Measurements from ENCODE around the gene AFP. TPM values are rescaled to one million over a fixed set of nuclear protein-coding genes. Genes with fewer than 3 reads are reported as not detected.

The AFP gene
- total RNA-seq, 1 donor from 2014 or later, result 166 TPM

DNA sequence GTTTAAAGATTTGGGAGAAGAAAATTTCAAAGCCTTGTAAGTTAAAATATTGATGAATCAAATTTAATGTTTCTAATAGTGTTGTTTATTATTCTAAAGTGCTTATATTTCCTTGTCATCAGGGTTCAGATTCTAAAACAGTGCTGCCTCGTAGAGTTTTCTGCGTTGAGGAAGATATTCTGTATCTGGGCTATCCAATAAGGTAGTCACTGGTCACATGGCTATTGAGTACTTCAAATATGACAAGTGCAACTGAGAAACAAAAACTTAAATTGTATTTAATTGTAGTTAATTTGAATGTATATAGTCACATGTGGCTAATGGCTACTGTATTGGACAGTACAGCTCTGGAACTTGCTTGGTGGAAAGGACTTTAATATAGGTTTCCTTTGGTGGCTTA is 30.9 kb upstream of the AFP start:
- Mint-ChIP-seq H3K4me3 (ENCODE audit: low read depth) (no peak overlapping the region), H3K36me3 (ENCODE audit: insufficient read depth) (no peaks in the 10 kb centered on the region), H3K27ac (no peak overlapping the region), H3K4me1 (ENCODE audit: low read depth) (peaks cover 5% of the 10 kb centered on the region), H3K9me3 (ENCODE audit: low read depth) (no peaks in the 10 kb centered on the region), H3K27me3 (no peaks in the 10 kb centered on the region)
- TF ChIP-seq CTCF (IDR thresholded peaks at IDR 0.05; ENCODE audit: unreplicated experiment), result no peak
- no peak for DNase-seq (ENCODE audit: low spot score, unreplicated experiment)

DNA sequence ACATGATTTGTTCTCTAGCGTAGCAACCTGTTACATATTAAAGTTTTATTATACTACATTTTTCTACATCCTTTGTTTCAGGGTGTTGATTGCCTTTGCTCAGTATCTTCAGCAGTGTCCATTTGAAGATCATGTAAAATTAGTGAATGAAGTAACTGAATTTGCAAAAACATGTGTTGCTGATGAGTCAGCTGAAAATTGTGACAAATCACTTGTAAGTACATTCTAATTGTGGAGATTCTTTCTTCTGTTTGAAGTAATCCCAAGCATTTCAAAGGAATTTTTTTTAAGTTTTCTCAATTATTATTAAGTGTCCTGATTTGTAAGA is 29.5 kb upstream of the AFP start:
- TF ChIP-seq CTCF (IDR thresholded peaks at IDR 0.05; ENCODE audit: unreplicated experiment), result no peak
- H3K4me3 Mint-ChIP-seq (ENCODE audit: low read depth), result no peak overlapping the region
- no peaks in the 10 kb centered on the region for H3K27me3 Mint-ChIP-seq
- no peak for DNase-seq (ENCODE audit: low spot score, unreplicated experiment)
- H3K36me3 Mint-ChIP-seq (ENCODE audit: insufficient read depth), result no peaks in the 10 kb centered on the region
- no peak overlapping the region for H3K27ac Mint-ChIP-seq
- H3K9me3 Mint-ChIP-seq (ENCODE audit: low read depth), result no peaks in the 10 kb centered on the region
- peaks cover 2% of the 10 kb centered on the region for H3K4me1 Mint-ChIP-seq (ENCODE audit: low read depth)

DNA sequence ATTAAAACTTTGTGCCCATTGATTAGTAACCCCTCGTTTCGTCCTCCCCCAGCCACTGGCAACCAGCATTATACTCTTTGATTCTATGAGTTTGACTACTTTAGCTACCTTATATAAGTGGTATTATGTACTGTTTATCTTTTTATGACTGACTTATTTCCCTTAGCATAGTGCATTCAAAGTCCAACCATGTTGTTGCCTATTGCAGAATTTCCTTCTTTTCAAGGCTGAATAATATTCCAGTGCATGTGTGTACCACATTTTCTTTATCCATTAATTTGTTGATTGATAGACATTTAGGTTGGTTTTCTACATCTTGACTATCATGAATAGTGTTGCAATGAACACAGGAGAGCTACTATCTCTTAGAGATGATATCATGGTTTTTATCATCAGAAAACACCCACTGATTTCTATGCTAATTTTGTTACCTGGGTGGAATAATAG is 28.8 kb upstream of the AFP start:
- Mint-ChIP-seq H3K27me3 (no peaks in the 10 kb centered on the region), H3K9me3 (ENCODE audit: low read depth) (no peaks in the 10 kb centered on the region), H3K4me3 (ENCODE audit: low read depth) (no peak overlapping the region), H3K27ac (no peak overlapping the region), H3K4me1 (ENCODE audit: low read depth) (peaks cover 2% of the 10 kb centered on the region), H3K36me3 (ENCODE audit: insufficient read depth) (no peaks in the 10 kb centered on the region)
- DNase-seq (ENCODE audit: low spot score, unreplicated experiment), result no peak
- TF ChIP-seq CTCF (IDR thresholded peaks at IDR 0.05; ENCODE audit: unreplicated experiment), result no peak

DNA sequence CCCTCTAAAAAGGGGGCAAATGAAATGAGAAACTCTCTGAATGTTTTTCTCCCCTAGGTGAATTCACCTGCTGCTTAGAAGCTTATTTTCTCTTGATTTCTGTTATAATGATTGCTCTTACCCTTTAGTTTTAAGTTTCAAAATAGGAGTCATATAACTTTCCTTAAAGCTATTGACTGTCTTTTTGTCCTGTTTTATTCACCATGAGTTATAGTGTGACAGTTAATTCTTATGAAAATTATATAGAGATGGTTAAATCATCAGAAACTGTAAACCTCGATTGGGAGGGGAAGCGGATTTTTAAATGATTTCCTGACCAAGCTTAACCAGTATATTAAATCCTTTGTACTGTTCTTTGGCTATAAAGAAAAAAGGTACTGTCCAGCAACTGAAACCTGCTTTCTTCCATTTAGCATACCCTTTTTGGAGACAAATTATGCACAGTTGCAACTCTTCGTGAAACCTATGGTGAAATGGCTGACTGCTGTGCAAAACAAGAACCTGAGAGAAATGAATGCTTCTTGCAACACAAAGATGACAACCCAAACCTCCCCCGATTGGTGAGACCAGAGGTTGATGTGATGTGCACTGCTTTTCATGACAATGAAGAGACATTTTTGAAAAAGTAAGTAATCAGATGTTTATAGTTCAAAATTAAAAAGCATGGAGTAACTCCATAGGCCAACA is 27.7 kb upstream of the AFP start:
- no peaks in the 10 kb centered on the region for H3K36me3 Mint-ChIP-seq (ENCODE audit: insufficient read depth)
- no peak overlapping the region for H3K4me3 Mint-ChIP-seq (ENCODE audit: low read depth)

More for the DNA sequence above, 27.7 kb upstream of the AFP start:
- Mint-ChIP-seq H3K27me3 (no peaks in the 10 kb centered on the region), H3K9me3 (ENCODE audit: low read depth) (no peaks in the 10 kb centered on the region), H3K4me1 (ENCODE audit: low read depth) (peaks cover 2% of the 10 kb centered on the region), H3K27ac (no peak overlapping the region)
- DNase-seq (ENCODE audit: low spot score, unreplicated experiment), result no peak
- TF ChIP-seq CTCF (IDR thresholded peaks at IDR 0.05; ENCODE audit: unreplicated experiment), result no peak

Data from progenitor cell of endocrine pancreas (in vitro differentiated cells).